Thyroid gland (tissue), 4 donors: ENCODE data around the gene RFX7.

Experiments
- POLR2A ChIP-seq, 2 donors: fragments of 450-650 bp; IDR thresholded peaks; one replicate each; pipeline ENCODE4 v1.6.1; 2017; ENCODE audit warnings: antibody characterized with exemption in 2 of 2, mild to moderate bottlenecking in 2 of 2, moderate library complexity in 1 of 2
- TF ChIP-seq, protein P1 (sequence below), 6 experiments: fragments of 200-600 bp in 3 of 6; fragments of 450-650 bp in 3 of 6; sonication (generic) in 3 of 6; IDR thresholded peaks; one replicate each; pipeline ENCODE4 v1.5.1; 2016 to 2019; ENCODE audit warnings: antibody characterized with exemption in 6 of 6, mild to moderate bottlenecking in 2 of 6, inconsistent platforms in 1 of 6, moderate library complexity in 1 of 6

DNA sequence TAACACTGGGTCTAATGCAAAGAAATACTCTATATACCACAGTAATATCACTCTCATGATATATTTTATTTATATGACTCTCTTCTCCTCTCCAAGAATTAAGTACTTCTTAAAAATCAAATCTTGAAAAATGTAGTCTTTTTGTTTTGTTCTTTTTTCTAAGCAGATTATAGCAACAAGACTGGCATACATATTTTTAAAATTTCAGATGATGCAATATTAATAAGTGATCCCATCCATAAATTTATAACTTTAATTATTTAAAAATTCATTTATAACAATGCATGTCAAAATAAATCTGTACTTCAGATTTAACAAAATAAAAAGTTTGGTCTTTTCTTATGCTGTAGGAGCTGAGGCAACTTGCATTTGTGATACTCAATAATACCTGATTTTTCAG, 155.3 kb downstream of the RFX7 start:
- TF ChIP-seq, protein P1, sequence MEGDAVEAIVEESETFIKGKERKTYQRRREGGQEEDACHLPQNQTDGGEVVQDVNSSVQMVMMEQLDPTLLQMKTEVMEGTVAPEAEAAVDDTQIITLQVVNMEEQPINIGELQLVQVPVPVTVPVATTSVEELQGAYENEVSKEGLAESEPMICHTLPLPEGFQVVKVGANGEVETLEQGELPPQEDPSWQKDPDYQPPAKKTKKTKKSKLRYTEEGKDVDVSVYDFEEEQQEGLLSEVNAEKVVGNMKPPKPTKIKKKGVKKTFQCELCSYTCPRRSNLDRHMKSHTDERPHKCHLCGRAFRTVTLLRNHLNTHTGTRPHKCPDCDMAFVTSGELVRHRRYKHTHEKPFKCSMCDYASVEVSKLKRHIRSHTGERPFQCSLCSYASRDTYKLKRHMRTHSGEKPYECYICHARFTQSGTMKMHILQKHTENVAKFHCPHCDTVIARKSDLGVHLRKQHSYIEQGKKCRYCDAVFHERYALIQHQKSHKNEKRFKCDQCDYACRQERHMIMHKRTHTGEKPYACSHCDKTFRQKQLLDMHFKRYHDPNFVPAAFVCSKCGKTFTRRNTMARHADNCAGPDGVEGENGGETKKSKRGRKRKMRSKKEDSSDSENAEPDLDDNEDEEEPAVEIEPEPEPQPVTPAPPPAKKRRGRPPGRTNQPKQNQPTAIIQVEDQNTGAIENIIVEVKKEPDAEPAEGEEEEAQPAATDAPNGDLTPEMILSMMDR (IDR thresholded peaks at IDR 0.05) = no peak
- no peak for TF ChIP-seq POLR2A (IDR thresholded peaks at IDR 0.05)
